Spleen (tissue), 11 donors: ENCODE results near the gene RFPL3. TPM values are rescaled to one million over a fixed set of nuclear protein-coding genes. Genes with fewer than 3 reads are reported as not detected.

Source experiments
- DNase-seq: peaks from one replicate; pipeline ENCODE4 v3.0.0-alpha.2; 2020
- H3K27ac ChIP-seq, 8 donors: fragments of 200-600 bp; sonication (generic) in 7 of 8; 1 replicate in 4 of 8; 2 replicates in 4 of 8; pipeline versions ENCODE4 v1.5.0 to v1.8.0; 2016 to 2021; ENCODE audit warnings: inconsistent platforms in 4 of 8, mild to moderate bottlenecking in 4 of 8, moderate library complexity in 1 of 8
- H3K27me3 ChIP-seq, 7 donors: fragments of 200-600 bp; sonication (generic) in 6 of 7; replicated peaks in 1 of 7; 1 replicate in 4 of 7; 2 replicates in 3 of 7; pipeline versions ENCODE4 v1.5.0 to v1.8.0; 2016 to 2021; ENCODE audit warnings: inconsistent platforms in 3 of 7, mild to moderate bottlenecking in 1 of 7
- H3K36me3 ChIP-seq, 6 donors: fragments of 200-600 bp; sonication (generic) in 5 of 6; 1 replicate in 4 of 6; 2 replicates in 2 of 6; pipeline versions ENCODE4 v1.5.0 to v1.8.0; 2016 to 2021; ENCODE audit warnings: inconsistent platforms in 2 of 6
- H3K4me1 ChIP-seq, 6 donors: fragments of 200-600 bp; sonication (generic) in 5 of 6; 1 replicate in 3 of 6; 2 replicates in 3 of 6; pipeline versions ENCODE4 v1.5.0 to v1.8.0; 2016 to 2021; ENCODE audit warnings: inconsistent platforms in 3 of 6
- H3K4me3 ChIP-seq, 8 donors: fragments of 200-600 bp; sonication (generic) in 7 of 8; 1 replicate in 4 of 8; 2 replicates in 4 of 8; pipeline versions ENCODE4 v1.5.0 to v1.8.0; 2016 to 2021; ENCODE audit warnings: inconsistent platforms in 4 of 8, mild to moderate bottlenecking in 4 of 8, moderate library complexity in 2 of 8
- H3K9me3 ChIP-seq, 8 donors: fragments of 200-600 bp; sonication (generic) in 7 of 8; 1 replicate in 4 of 8; 2 replicates in 4 of 8; pipeline versions ENCODE4 v1.5.0 to v1.8.0; 2016 to 2021; ENCODE audit warnings: inconsistent platforms in 4 of 8
- CTCF ChIP-seq, 11 experiments: fragments of 200-600 bp in 7 of 11; fragments of 450-650 bp in 4 of 11; sonication (generic) in 4 of 11; IDR thresholded peaks in 8 of 11; conservative IDR thresholded peaks in 3 of 11; 1 replicate in 7 of 11; 2 replicates in 4 of 11; pipeline versions ENCODE4 v1.4.0 to v1.8.0; 2016 to 2021; ENCODE audit warnings: antibody characterized with exemption in 11 of 11, inconsistent platforms in 4 of 11, mild to moderate bottlenecking in 1 of 11
- POLR2A ChIP-seq, 3 donors: fragments of 450-650 bp; IDR thresholded peaks; one replicate each; pipeline ENCODE4 v1.5.1; 2017; ENCODE audit warnings: antibody characterized with exemption in 3 of 3, mild to moderate bottlenecking in 1 of 3
- POLR2AphosphoS5 ChIP-seq, 3 donors: sonication (generic); formaldehyde crosslinking; IDR thresholded peaks; one replicate each; pipeline ENCODE4 v1.5.1; 2017; ENCODE audit warnings: antibody characterized with exemption in 3 of 3
- WGBS, 5 donors: extraction: QIAGEN DNeasy Blood & Tissue Kit in 3 of 5; methylation state at CpG; one replicate each; pipeline versions ENCODE4 v1.1.5 to v1.1.7; 2013 to 2018; 5-methylcytosine and 5-hydroxymethylcytosine counted together
- intact Hi-C: fragments of 100-400 bp; cut with DNase I; formaldehyde crosslinking; loops from one replicate; pipeline ENCODE4 v1.15.0; 2023; ENCODE audit warnings: low total_unique reads
- polyA plus RNA-seq, 3 donors: library from polyadenylated mRNA; stranded (reverse); fragments of 200-250 nt; gene quantifications; one replicate each; pipeline ENCODE4 v1.2.1, GENCODE V29; 2013
- total RNA-seq, 7 donors: library from RNA; depleted of rRNA in 3 of 7; stranded (reverse); fragments of >200 nt in 3 of 7; fragmentation: NEBNext Ultra II Directional in 4 of 7; extraction: Animal tissue kit (Norgen Biotek cat#: 25700) in 4 of 7; gene quantifications; one replicate each; pipeline versions ENCODE4 v1.1.0 to v1.2.1, GENCODE V29; 2016 to 2021
- donor health status: healthy with polysubstance abuse.
- donor health status: DM: no; HTN: no; CAD: no; lungs with moderate emphysema.
- donor health status: DM: no; HTN: no; CAD: no.
- donor health status: Bipolar disorder and iron deficiency.
- donor health status: healthy.
- donor health status: DM: no; HTN: no; CAD: no.
- donor health status: DM: yes; HTN: yes; CAD: no.

The RFPL3 gene
- total and polyA plus RNA-seq, 10 donors, result 0.06 TPM; not detected in 9

GRCh38 chr22:32310777-32311176 lies 46.9 kb upstream of the RFPL3 start:
- no peak for TF ChIP-seq POLR2A (IDR thresholded peaks at IDR 0.05)
- no peak for TF ChIP-seq CTCF (IDR thresholded peaks at IDR 0.05 in 8 of 11, conservative IDR thresholded peaks at IDR 0.05 in 3 of 11)
- no peak for TF ChIP-seq POLR2AphosphoS5 (IDR thresholded peaks at IDR 0.05)
- Histone ChIP-seq H3K27ac (no peak overlapping the region), H3K9me3 (no peaks in the 10 kb centered on the region), H3K36me3 (no peaks in the 10 kb centered on the region), H3K4me1 (no peaks in the 10 kb centered on the region), H3K27me3 (peaks cover 0 to 50% (median 0%) of the 10 kb centered on the region in 7 donors), H3K4me3 (no peak overlapping the region)
- 71 to 87% (median 76%) methylated on average over 5 of the region's 5 CpGs for WGBS, 5 donors
- intact Hi-C loops, result no loop called here
- DNase-seq, result no peak

- 73 to 86% (median 77%) methylated on average over 5 to 11 of the region's 11 CpGs for WGBS, 5 donors
- H3K4me1 ChIP-seq, result no peaks in the 10 kb centered on the region
- DNase-seq, result no peak
- TF ChIP-seq CTCF (IDR thresholded peaks at IDR 0.05 in 8 of 11, conservative IDR thresholded peaks at IDR 0.05 in 3 of 11), result no peak
- no peak for TF ChIP-seq POLR2A (IDR thresholded peaks at IDR 0.05)
- TF ChIP-seq POLR2AphosphoS5 (IDR thresholded peaks at IDR 0.05), result no peak
- peaks cover 0 to 42% (median 0%) of the 10 kb centered on the region in 7 donors for H3K27me3 ChIP-seq
- intact Hi-C loops, result no loop called here
- H3K9me3 ChIP-seq, result no peaks in the 10 kb centered on the region
- no peak overlapping the region for H3K27ac ChIP-seq
- no peak overlapping the region for H3K4me3 ChIP-seq
- H3K36me3 ChIP-seq, result no peaks in the 10 kb centered on the region
Observed at GRCh38 chr22:32311551-32312071, 46.1 kb upstream of the RFPL3 start.

- intact Hi-C loops, result no loop called here
- no peak for TF ChIP-seq CTCF (IDR thresholded peaks at IDR 0.05 in 8 of 11, conservative IDR thresholded peaks at IDR 0.05 in 3 of 11)
- no peak for TF ChIP-seq POLR2A (IDR thresholded peaks at IDR 0.05)
- TF ChIP-seq POLR2AphosphoS5 (IDR thresholded peaks at IDR 0.05), result no peak
- DNase-seq, result no peak
- Histone ChIP-seq H3K4me3 (no peak overlapping the region), H3K27me3 (peaks cover 0 to 33% (median 0%) of the 10 kb centered on the region in 7 donors), H3K27ac (no peak overlapping the region), H3K9me3 (no peaks in the 10 kb centered on the region), H3K4me1 (no peaks in the 10 kb centered on the region), H3K36me3 (no peaks in the 10 kb centered on the region)
- 85 to 90% (median 87%) methylated on average over 4 of the region's 4 CpGs for WGBS, 5 donors
Observed at GRCh38 chr22:32312748-32313147, 44.9 kb upstream of the RFPL3 start.

GRCh38 chr22:32313532-32313931 lies 44.1 kb upstream of the RFPL3 start:
- intact Hi-C loops, result no loop called here
- no peak overlapping the region for H3K27ac ChIP-seq
- no peak for DNase-seq
- no peak for TF ChIP-seq POLR2A (IDR thresholded peaks at IDR 0.05)
- TF ChIP-seq POLR2AphosphoS5 (IDR thresholded peaks at IDR 0.05), result no peak
- no peak for TF ChIP-seq CTCF (IDR thresholded peaks at IDR 0.05 in 8 of 11, conservative IDR thresholded peaks at IDR 0.05 in 3 of 11)
- peaks cover 0 to 30% (median 0%) of the 10 kb centered on the region in 7 donors for H3K27me3 ChIP-seq
- H3K36me3 ChIP-seq, result no peaks in the 10 kb centered on the region
- no peak overlapping the region for H3K4me3 ChIP-seq
- no peaks in the 10 kb centered on the region for H3K4me1 ChIP-seq
- H3K9me3 ChIP-seq, result no peaks in the 10 kb centered on the region
